HG02938 (cell line): ENCODE data around the gene LCN15.
A peak's percentile ranks its signal among the peaks of the same experiment; 100 is the strongest.
"Not testable (repeated sequence)": the region's sequence is repeated elsewhere in the genome, so short reads cannot be mapped to it uniquely, and the experiment has no call there.

Experiments used
- ATAC-seq: cut with Tn5 transposase; IDR thresholded peaks from one replicate; pipeline ENCODE4 v1.9.1; 2021; ENCODE audit warnings: mild to moderate bottlenecking, moderate library complexity; ENCODE audit not compliant: unreplicated experiment

The LCN15 gene

GRCh38 chr9:136794281-136794999 lies 30.1 kb upstream of the LCN15 start:
- ATAC-seq, result no peak

- no peak for ATAC-seq
Observed at GRCh38 chr9:136793086-136793946, 29.0 kb upstream of the LCN15 start.

- ATAC-seq, result no peak
Observed at GRCh38 chr9:136792321-136793085, 28.2 kb upstream of the LCN15 start.

GRCh38 chr9:136791516-136792276 lies 27.4 kb upstream of the LCN15 start:
- ATAC-seq, result peak; percentile 10

GRCh38 chr9:136790640-136791515 lies 26.6 kb upstream of the LCN15 start, which contains the start of gene TMEM141:
Gene TMEM141 (plus strand): TSS chr9:136791344. CDS start chr9:136791371, 27 bp downstream.
- ATAC-seq, result peak; percentile 77

- no peak for ATAC-seq
Observed at GRCh38 chr9:136789523-136789937, 25.2 kb upstream of the LCN15 start.

GRCh38 chr9:136788644-136789522 lies 24.6 kb upstream of the LCN15 start:
- not testable (repeated sequence) for ATAC-seq

GRCh38 chr9:136787690-136788400 lies 23.5 kb upstream of the LCN15 start:
- no peak for ATAC-seq

GRCh38 chr9:136786983-136787382 lies 22.7 kb upstream of the LCN15 start:
- not testable (repeated sequence) for ATAC-seq

- ATAC-seq, result no peak
Observed at GRCh38 chr9:136786451-136786850, 22.1 kb upstream of the LCN15 start.

- not testable (repeated sequence) for ATAC-seq
Observed at GRCh38 chr9:136785565-136786355, 21.4 kb upstream of the LCN15 start.

- no peak for ATAC-seq
Observed at GRCh38 chr9:136784997-136785361, 20.7 kb upstream of the LCN15 start.

GRCh38 chr9:136784249-136784996 lies 20.1 kb upstream of the LCN15 start:
- no peak for ATAC-seq

GRCh38 chr9:136782452-136782851 lies 18.1 kb upstream of the LCN15 start:
- ATAC-seq, result no peak

GRCh38 chr9:136779808-136780207 lies 15.5 kb upstream of the LCN15 start:
- ATAC-seq, result no peak

- no peak for ATAC-seq
Observed at GRCh38 chr9:136777359-136777758, 13.0 kb upstream of the LCN15 start.
